IMR-90 (cell line): ENCODE data around the gene ZNF701. TPM values are rescaled to one million over a fixed set of nuclear protein-coding genes. Genes with fewer than 3 reads are reported as not detected.

Experiments used
- ATAC-seq: fragments of 200-7000 bp; cut with Tn5 transposase; 2 replicates; pipeline ENCODE4 v1.9.1; 2020; ENCODE audit warnings: low read depth, mild to moderate bottlenecking, moderate library complexity
- BruUV-seq: library from RNA; stranded (reverse); fragments of 400-500 nt; replicated peaks from 2 replicates; lab custom pipeline; 2021; lab: Mats Ljungman, UMichigan
- CTCF ChIA-PET: fragments of 300-600 bp; formaldehyde crosslinking; extraction: SDS; loops from one replicate; lab custom pipeline; 2021; ENCODE audit warnings: antibody characterized with exemption; lab: Yijun Ruan, JAX
- POLR2A ChIA-PET: fragments of 300-600 bp; sonication (Branson Sonifier 250); formaldehyde crosslinking; loops from one replicate; lab custom pipeline; 2022; ENCODE audit warnings: antibody characterized with exemption; ENCODE audit not compliant: unreplicated experiment; lab: Charles Lee
- DNase-seq: peaks from one replicate; pipeline ENCODE4 v3.0.0; 2013
- H2AFZ ChIP-seq: replicated peaks from 2 replicates; pipeline ENCODE3; 2013; ENCODE audit warnings: low read length, mild to moderate bottlenecking; ENCODE audit not compliant: poor library complexity
- H2AK5ac ChIP-seq: 2 replicates; pipeline ENCODE4 v1.6.1; 2013; ENCODE audit warnings: low read depth, low read length, inconsistent platforms
- H2AK9ac ChIP-seq: replicated peaks from 2 replicates; pipeline ENCODE3; 2013; ENCODE audit warnings: mild to moderate bottlenecking, low read depth, low read length, moderate library complexity; ENCODE audit not compliant: poor library complexity
- H2BK120ac ChIP-seq: 2 replicates; pipeline ENCODE4 v1.6.1; 2013; ENCODE audit warnings: low read depth, low read length, inconsistent platforms
- H2BK15ac ChIP-seq: 3 replicates; pipeline ENCODE4 v1.6.1; 2013; ENCODE audit warnings: low read depth, low read length, inconsistent platforms
- H2BK20ac ChIP-seq: 2 replicates; pipeline ENCODE4 v1.6.1; 2013; ENCODE audit warnings: low read depth, mild to moderate bottlenecking, inconsistent platforms, low read length, moderate library complexity
- H2BK5ac ChIP-seq: 2 replicates; pipeline ENCODE4 v1.6.1; 2013; ENCODE audit warnings: mild to moderate bottlenecking, low read depth, low read length, inconsistent platforms; ENCODE audit not compliant: poor library complexity, severe bottlenecking
- H3K14ac ChIP-seq: replicated peaks from 2 replicates; pipeline ENCODE4 v1.6.1; 2013; ENCODE audit warnings: low read depth, low read length, inconsistent platforms
- H3K18ac ChIP-seq: 2 replicates; pipeline ENCODE4 v1.6.1; 2013; ENCODE audit warnings: low read depth, low read length, control low read depth
- H3K23ac ChIP-seq: 2 replicates; pipeline ENCODE4 v1.6.1; 2013; ENCODE audit warnings: low read depth, low read length, inconsistent platforms
- H3K27ac ChIP-seq: 2 replicates; pipeline ENCODE4 v1.5.1; 2013; ENCODE audit warnings: mild to moderate bottlenecking, control low read depth, low read length; ENCODE audit not compliant: insufficient read depth
- H3K27me3 ChIP-seq: 2 replicates; pipeline ENCODE4 v1.6.1; 2013; ENCODE audit warnings: low read length; ENCODE audit not compliant: control insufficient read depth, insufficient read depth
- H3K36me3 ChIP-seq: 2 replicates; pipeline ENCODE4 v1.6.1; 2013; ENCODE audit warnings: low read length, mixed read lengths; ENCODE audit not compliant: control insufficient read depth, insufficient read depth
- H3K4ac ChIP-seq: 2 replicates; pipeline ENCODE4 v1.6.1; 2013; ENCODE audit warnings: low read depth, low read length, inconsistent platforms
- H3K4me1 ChIP-seq: 2 replicates; pipeline ENCODE4 v1.6.1; 2013; ENCODE audit warnings: low read length, mixed read lengths; ENCODE audit not compliant: control insufficient read depth, insufficient read depth
- H3K4me2 ChIP-seq: 2 replicates; pipeline ENCODE4 v1.6.1; 2013; ENCODE audit warnings: low read depth, mild to moderate bottlenecking, control low read depth, low read length, moderate library complexity
- H3K4me3 ChIP-seq: 2 replicates; pipeline ENCODE4 v1.5.1; 2013; ENCODE audit warnings: low read depth, mild to moderate bottlenecking, control low read depth, low read length, moderate library complexity; ENCODE audit not compliant: insufficient read depth
- H3K56ac ChIP-seq: 2 replicates; pipeline ENCODE4 v1.6.1; 2013; ENCODE audit warnings: low read length, inconsistent platforms; ENCODE audit not compliant: insufficient read depth; ENCODE audit errors: extremely low read depth
- H3K79me1 ChIP-seq, 2 experiments: 2 replicates each; pipeline ENCODE4 v1.6.1; 2013; ENCODE audit warnings: low read length in 2 of 2, inconsistent platforms in 1 of 2, low read depth in 1 of 2
- H3K9ac ChIP-seq: 2 replicates; pipeline ENCODE4 v1.6.1; 2013; ENCODE audit warnings: low read depth, low read length, control low read depth
- H3K9me1 ChIP-seq: 2 replicates; pipeline ENCODE4 v1.6.1; 2013; ENCODE audit warnings: low read length, inconsistent platforms; ENCODE audit not compliant: insufficient read depth
- H3K9me3 ChIP-seq: 2 replicates; pipeline ENCODE4 v1.6.1; 2013; ENCODE audit warnings: low read length; ENCODE audit not compliant: control insufficient read depth, insufficient read depth
- H4K20me1 ChIP-seq: 2 replicates; pipeline ENCODE4 v1.6.1; 2013; ENCODE audit warnings: low read length, inconsistent platforms; ENCODE audit not compliant: insufficient read depth
- H4K5ac ChIP-seq: 2 replicates; pipeline ENCODE4 v1.6.1; 2013; ENCODE audit warnings: mild to moderate bottlenecking, low read depth, low read length, control low read depth
- H4K8ac ChIP-seq, 2 experiments: 2 replicates each; pipeline ENCODE4 v1.6.1; 2013; ENCODE audit warnings: low read depth in 2 of 2, low read length in 2 of 2, control low read depth in 1 of 2, inconsistent platforms in 1 of 2
- H4K91ac ChIP-seq: 2 replicates; pipeline ENCODE4 v1.6.1; 2013; ENCODE audit warnings: low read depth, low read length, inconsistent platforms; ENCODE audit not compliant: insufficient read depth
- BHLHE40 ChIP-seq: fragments of 150-350 bp; IDR thresholded peaks from 2 replicates; pipeline ENCODE4 v1.6.1; 2016; ENCODE audit warnings: mild to moderate bottlenecking, low read depth, low read length
- CTCF ChIP-seq: conservative IDR thresholded peaks from 2 replicates; pipeline ENCODE4 v1.5.1; 2012; ENCODE audit warnings: mild to moderate bottlenecking, low read depth, low read length, improper control_type of control experiment
- MAFK ChIP-seq: IDR thresholded peaks from 2 replicates; pipeline ENCODE4 v1.6.1; 2012; ENCODE audit warnings: low read depth, low read length, improper control_type of control experiment
- POLR2A ChIP-seq: IDR thresholded peaks from 2 replicates; pipeline ENCODE4 v1.6.1; 2012; ENCODE audit warnings: mild to moderate bottlenecking, low read depth, low read length
- RCOR1 ChIP-seq: IDR thresholded peaks from 2 replicates; pipeline ENCODE4 v1.6.1; 2012; ENCODE audit warnings: mild to moderate bottlenecking, low read length, improper control_type of control experiment; ENCODE audit not compliant: insufficient replicate concordance
- SMC3 ChIP-seq: fragments of 150-350 bp; IDR thresholded peaks from 2 replicates; pipeline ENCODE4 v1.6.1; 2016; ENCODE audit warnings: low read depth, mild to moderate bottlenecking, antibody characterized with exemption, low read length, moderate library complexity
- WGBS, 2 experiments: methylation state at CpG; one replicate each; pipeline versions ENCODE4 v1.1.5 to v1.1.7; 2013; ENCODE audit warnings: missing lambda C conversion rate in 2 of 2; ENCODE audit not compliant: insufficient read length in 1 of 2; ENCODE audit errors: extremely low coverage in 2 of 2; 5-methylcytosine and 5-hydroxymethylcytosine counted together
- dilution Hi-C: fragments of 300-500 bp; cut with HindIII; formaldehyde crosslinking; loops from one replicate; pipeline ENCODE4 v1.14.3; 2018; ENCODE audit warnings: low sequenced_read_pairs; ENCODE audit not compliant: unreplicated experiment
- in situ Hi-C: fragments of 300-500 bp; cut with MboI; formaldehyde crosslinking; loops from 3 replicates; pipeline ENCODE4 v1.14.3; 2019; ENCODE audit warnings: low sequenced_read_pairs, inconsistent platforms, mixed read lengths
- intact Hi-C: fragments of 100-400 bp; cut with micrococcal nuclease; formaldehyde crosslinking; loops from 2 replicates; pipeline ENCODE4 v1.10.0; 2022
- polyA plus RNA-seq, 3 experiments: library from polyadenylated mRNA; depleted of rRNA; stranded (reverse); fragments of >200 nt; gene quantifications; 2 replicates each; pipeline ENCODE4 v1.2.3, GENCODE V29; 2012; ENCODE audit warnings: low replicate concordance in 1 of 3
- total RNA-seq: library from RNA; depleted of rRNA; stranded (reverse); fragments of >200 nt; gene quantifications from 2 replicates; pipeline ENCODE4 v1.2.3, GENCODE V29; 2012

The ZNF701 gene
- total and polyA plus RNA-seq, 2 of the 4 experiments (the other 2 are of a cell fraction), result 3.8 to 12.2 TPM

DNA sequence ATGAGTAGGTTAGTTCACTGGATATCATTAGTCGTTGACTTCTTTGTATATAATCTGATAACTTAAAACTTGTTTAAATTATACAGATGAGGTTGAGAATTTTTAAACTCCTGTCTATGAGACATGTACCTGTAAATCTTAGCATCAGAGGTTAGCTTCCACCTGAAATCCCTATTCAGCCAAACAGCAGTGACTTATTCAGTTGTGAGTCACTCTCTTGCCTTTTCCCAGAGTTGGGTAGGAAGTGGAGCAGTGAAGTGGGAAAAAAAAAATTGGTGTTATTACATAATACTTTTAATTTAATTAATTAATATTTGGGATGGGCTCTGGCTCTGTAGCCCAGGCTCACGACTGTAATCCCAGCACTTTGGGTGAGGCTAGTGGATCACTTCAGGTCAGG is 32.9 kb downstream of the ZNF701 start:
- no peak overlapping the region for H3K56ac ChIP-seq
- H2BK15ac ChIP-seq, result no peak overlapping the region
- CTCF ChIA-PET, result no interaction called here
- H3K9ac ChIP-seq, result no peak overlapping the region
- H3K23ac ChIP-seq, result no peak overlapping the region
- H3K4me3 ChIP-seq, result no peak overlapping the region
- ATAC-seq (no peak), DNase-seq (no peak)
- H3K4me2 ChIP-seq, result no peak overlapping the region
- POLR2A ChIA-PET, result no interaction called here
- no peak overlapping the region for H2AK9ac ChIP-seq
- no peaks in the 10 kb centered on the region for H3K27me3 ChIP-seq
- no peaks in the 10 kb centered on the region for H4K20me1 ChIP-seq
- intact Hi-C loops (no loop called here), in situ Hi-C loops (no loop called here), dilution Hi-C loops (no loop called here)
- no peak overlapping the region for H4K5ac ChIP-seq
- no peak overlapping the region for H2BK120ac ChIP-seq
- H2AFZ ChIP-seq, result no peak overlapping the region
- H2AK5ac ChIP-seq, result no peak overlapping the region
- BruUV-seq, result no TSS peak
- H4K8ac ChIP-seq, result no peak overlapping the region
- peaks cover 12 to 18% of the 10 kb centered on the region in 2 experiments for H3K79me1 ChIP-seq
- no peak overlapping the region for H3K18ac ChIP-seq
- no peak overlapping the region for H2BK5ac ChIP-seq
- WGBS, 2 experiments, result no CpG with 5 or more reads among the region's 2 CpGs
- peaks cover 2% of the 10 kb centered on the region; the same call in 1 of the 2 replicates for H3K36me3 ChIP-seq
- TF ChIP-seq MAFK (no peak), RCOR1 (no peak), BHLHE40 (no peak), POLR2A (no peak), SMC3 (no peak), CTCF (no peak)
- peaks cover 5% of the 10 kb centered on the region; the same call in 1 of the 2 replicates for H3K4me1 ChIP-seq
- no peak overlapping the region for H3K4ac ChIP-seq
- peaks cover 3% of the 10 kb centered on the region; the same call in 1 of the 2 replicates for H3K9me1 ChIP-seq
- H4K91ac ChIP-seq, result no peak overlapping the region
- H3K14ac ChIP-seq, result no peak overlapping the region
- no peak overlapping the region for H2BK20ac ChIP-seq
- H3K9me3 ChIP-seq, result peaks cover 4% of the 10 kb centered on the region; the same call in 1 of the 2 replicates
- no peak overlapping the region for H3K27ac ChIP-seq
